ENCODE measurements around the gene BIN1. TPM values are rescaled to one million over a fixed set of nuclear protein-coding genes. Genes with fewer than 3 reads are reported as not detected.
A peak's percentile ranks its signal among the peaks of the same experiment; 100 is the strongest.

BIN1 gene
- total RNA-seq, 1 donor from 2014 or later: 62.5 TPM

DNA sequence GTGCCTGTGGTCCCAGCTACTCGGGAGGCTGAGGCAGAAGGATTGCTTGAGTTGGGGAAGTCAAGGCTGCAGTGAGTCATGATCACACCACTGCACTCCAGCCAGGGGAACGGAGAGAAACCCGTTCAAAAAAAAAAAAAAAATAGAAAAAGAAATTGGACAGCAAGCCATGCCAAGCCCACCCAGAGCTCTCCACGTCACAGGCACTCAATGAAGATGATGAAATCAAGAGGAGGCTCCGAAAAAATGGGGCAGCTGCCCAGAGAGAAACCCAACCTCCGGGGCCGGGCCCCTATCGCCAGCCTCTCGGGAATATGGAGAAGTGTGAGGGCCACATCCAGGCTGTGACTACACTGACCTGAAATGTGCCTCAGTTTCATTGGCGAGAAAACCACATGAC is 40.0 kb downstream of the BIN1 start:
- CTCF ChIA-PET: interaction anchor here (1.0 to 1.2 kb wide), 2 partner anchors 20 to 211 kb away, joined by 6 to 10 read pairs; no protein-coding TSS in a partner anchor
- POLR2A ChIA-PET: no interaction called here
- DNase-seq: no peak
- peaks cover 13% of the 10 kb centered on the region for H3K4me1 Mint-ChIP-seq
- no peaks in the 10 kb centered on the region for H3K27me3 Mint-ChIP-seq
- H3K27ac Mint-ChIP-seq: no peak overlapping the region
- intact Hi-C loops (cut with micrococcal nuclease): loop anchor here (1.0 to 5.0 kb wide), 3 partner anchors 90 to 412 kb away; partner anchors contain the start of gene ERCC3
- H3K4me3 Mint-ChIP-seq: no peak overlapping the region
- TF ChIP-seq CTCF (IDR thresholded peaks at IDR 0.05): no peak
- no peak for ATAC-seq (ENCODE audit: low read depth)
- H3K9me3 Mint-ChIP-seq: no peaks in the 10 kb centered on the region
- H3K36me3 Mint-ChIP-seq (ENCODE audit: low read depth): peaks cover 58% of the 10 kb centered on the region

GRCh38 chr2:127065940-127066318 is 41.0 kb downstream of the BIN1 start:
- no peak overlapping the region for H3K27ac Mint-ChIP-seq
- H3K9me3 Mint-ChIP-seq: no peaks in the 10 kb centered on the region
- no peaks in the 10 kb centered on the region for H3K27me3 Mint-ChIP-seq
- ChIA-PET POLR2A (no interaction called here), CTCF (no interaction called here)
- no peak overlapping the region for H3K4me3 Mint-ChIP-seq
- no peak for TF ChIP-seq CTCF (IDR thresholded peaks at IDR 0.05)
- intact Hi-C loops (cut with micrococcal nuclease): loop anchor here (2.0 to 5.0 kb wide), 3 partner anchors 15 to 226 kb away; partner anchors contain the start of gene ERCC3
- peaks cover 60% of the 10 kb centered on the region for H3K36me3 Mint-ChIP-seq (ENCODE audit: low read depth)
- peaks cover 13% of the 10 kb centered on the region for H3K4me1 Mint-ChIP-seq
- no peak for ATAC-seq (ENCODE audit: low read depth)
- DNase-seq: no peak

DNA sequence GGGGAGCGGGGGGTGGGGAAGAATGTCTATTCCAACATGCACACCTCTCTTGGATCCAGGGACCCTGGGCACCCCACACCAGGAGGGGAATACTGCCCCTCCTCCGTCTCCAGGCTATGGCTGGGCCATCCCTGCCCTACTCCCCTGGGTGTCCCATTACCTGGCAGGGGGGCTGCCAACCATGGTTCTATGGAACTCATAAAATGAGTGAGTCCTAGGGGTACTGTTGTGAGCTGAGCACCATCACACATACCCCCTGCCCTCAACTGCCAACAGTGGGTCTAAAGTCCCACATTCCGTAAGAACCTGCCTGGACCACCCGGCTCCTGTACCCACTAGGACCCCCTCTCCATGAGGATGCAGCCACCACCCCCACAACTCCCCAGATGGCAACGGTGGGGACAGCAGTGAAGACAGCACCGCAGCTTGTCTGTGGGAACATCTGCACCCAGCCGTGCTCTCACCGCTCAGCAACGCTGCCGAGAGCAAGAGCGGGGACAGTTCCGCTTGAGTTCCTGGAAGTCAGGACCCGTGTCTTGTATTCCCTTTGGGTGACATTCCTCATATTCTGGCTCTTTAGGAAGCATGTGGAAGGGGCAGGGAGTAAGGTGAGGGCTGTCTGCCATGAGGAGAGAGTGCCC is 41.5 kb downstream of the BIN1 start:
- Mint-ChIP-seq H3K4me1 (peaks cover 13% of the 10 kb centered on the region), H3K36me3 (ENCODE audit: low read depth) (peaks cover 58% of the 10 kb centered on the region), H3K4me3 (no peak overlapping the region), H3K27me3 (no peaks in the 10 kb centered on the region), H3K9me3 (no peaks in the 10 kb centered on the region), H3K27ac (no peak overlapping the region)
- CTCF ChIA-PET: no interaction called here
- TF ChIP-seq CTCF (IDR thresholded peaks at IDR 0.05): no peak
- DNase-seq (no peak), ATAC-seq (ENCODE audit: low read depth) (no peak)
- intact Hi-C loops (cut with micrococcal nuclease): loop anchor here (2.0 to 5.0 kb wide), 3 partner anchors 15 to 227 kb away; partner anchors contain the start of gene ERCC3
- POLR2A ChIA-PET: no interaction called here

DNA sequence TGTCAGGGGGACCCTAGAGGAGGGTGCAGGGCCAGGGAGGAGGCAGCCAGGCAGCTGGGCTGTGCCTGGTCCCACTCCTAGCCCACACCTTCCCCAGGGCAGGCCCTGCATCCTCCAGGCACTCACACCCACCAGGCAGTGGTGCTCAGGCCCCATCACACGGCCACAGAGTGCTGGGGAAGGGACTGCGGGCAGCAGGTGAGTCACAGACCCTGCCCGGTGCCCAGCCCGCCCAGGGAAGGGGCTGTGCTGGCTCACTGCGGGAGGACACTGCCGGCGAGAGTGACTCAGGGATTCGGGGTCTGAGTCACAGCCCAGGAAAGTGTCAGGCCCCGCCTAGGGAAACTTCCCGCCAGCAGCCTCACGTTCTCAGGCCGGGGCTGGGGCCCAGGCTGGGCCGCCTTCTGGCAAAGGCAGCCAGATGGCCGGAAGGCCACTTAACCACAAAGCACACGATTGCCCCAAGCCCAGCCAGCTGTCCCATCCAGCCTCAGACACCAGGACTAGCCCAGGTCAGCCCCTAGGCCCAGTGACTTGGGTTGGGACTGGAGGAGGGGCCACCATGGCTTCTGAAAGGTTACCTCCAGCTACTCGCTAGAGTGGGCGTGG is 42.2 kb downstream of the BIN1 start:
- H3K36me3 Mint-ChIP-seq (ENCODE audit: low read depth): peaks cover 56% of the 10 kb centered on the region
- no peaks in the 10 kb centered on the region for H3K9me3 Mint-ChIP-seq
- H3K4me1 Mint-ChIP-seq: peaks cover 13% of the 10 kb centered on the region
- intact Hi-C loops (cut with micrococcal nuclease): loop anchor here (2.0 to 5.0 kb wide), 3 partner anchors 16 to 228 kb away; partner anchors contain the start of gene ERCC3
- peak; percentile 78 for ATAC-seq (ENCODE audit: low read depth)
- TF ChIP-seq CTCF (IDR thresholded peaks at IDR 0.05): no peak
- ChIA-PET POLR2A (interaction anchor here (1.0 kb wide), 1 partner anchor 41 kb away, joined by 5 read pairs; no protein-coding TSS in a partner anchor), CTCF (no interaction called here)
- H3K27me3 Mint-ChIP-seq: no peaks in the 10 kb centered on the region
- no peak for DNase-seq
- no peak overlapping the region for H3K27ac Mint-ChIP-seq
- H3K4me3 Mint-ChIP-seq: no peak overlapping the region

Data from activated B cell treated with CpG ODN at 0.5 μM for 24 hours (primary cell).